Liver (tissue), 3 donors: ENCODE measurements around the gene GORASP2.

Experiments
- ATF3 ChIP-seq: IDR thresholded peaks from 2 replicates; pipeline ENCODE4 v1.6.1; 2016; ENCODE audit warnings: antibody characterized with exemption
- CTCF ChIP-seq: fragments of 150-350 bp; IDR thresholded peaks from 2 replicates; pipeline ENCODE4 v1.5.1; 2017; ENCODE audit warnings: improper control_type of control experiment, low read depth, low read length; ENCODE audit not compliant: missing input control
- HNF4A ChIP-seq, 2 donors: conservative IDR thresholded peaks; 2 replicates each; pipeline ENCODE4 v1.6.1; 2016; ENCODE audit warnings: antibody characterized with exemption in 2 of 2, mild to moderate bottlenecking in 2 of 2
- MAX ChIP-seq: IDR thresholded peaks from 2 replicates; pipeline ENCODE4 v1.6.1; 2016; ENCODE audit warnings: antibody characterized with exemption
- REST ChIP-seq: IDR thresholded peaks from 2 replicates; pipeline ENCODE4 v1.6.1; 2016; ENCODE audit warnings: antibody characterized with exemption, mild to moderate bottlenecking
- RXRA ChIP-seq, 2 donors: IDR thresholded peaks; 2 replicates each; pipeline ENCODE4 v1.6.1; 2017 to 2018; ENCODE audit warnings: antibody characterized with exemption in 2 of 2, mild to moderate bottlenecking in 1 of 2
- TAF1 ChIP-seq: conservative IDR thresholded peaks from 2 replicates; pipeline ENCODE4 v1.6.1; 2016; ENCODE audit warnings: antibody characterized with exemption, mild to moderate bottlenecking
- YY1 ChIP-seq: IDR thresholded peaks from 2 replicates; pipeline ENCODE4 v1.6.1; 2016; ENCODE audit warnings: antibody characterized with exemption, mild to moderate bottlenecking
- ZBTB33 ChIP-seq: IDR thresholded peaks from 2 replicates; pipeline ENCODE4 v1.6.1; 2016; ENCODE audit warnings: antibody characterized with exemption
- donor health status: healthy.
- donor health status: healthy.

- TF ChIP-seq CTCF: no peak
- no peak for TF ChIP-seq REST
- TF ChIP-seq TAF1: no peak
- no peak for TF ChIP-seq ATF3
- TF ChIP-seq HNF4A (conservative IDR thresholded peaks at IDR 0.05): no peak
- TF ChIP-seq MAX: no peak
- no peak for TF ChIP-seq ZBTB33
- TF ChIP-seq YY1: no peak
- TF ChIP-seq RXRA (IDR thresholded peaks at IDR 0.05): no peak
These were observed 4.1 kb upstream of the GORASP2 start for GRCh38 chr2:170924969-170925368.
